HL-60 (cell line): ENCODE results near the gene C8G.

Source experiments
- POLR2AphosphoS5 ChIP-seq: IDR thresholded peaks from 2 replicates; pipeline ENCODE4 v1.6.1; 2012; ENCODE audit warnings: low read depth
- SPI1 ChIP-seq: IDR thresholded peaks from 2 replicates; pipeline ENCODE4 v1.6.1; 2012; ENCODE audit warnings: low read depth, mild to moderate bottlenecking, borderline replicate concordance
- TF ChIP-seq, protein P1 (sequence below): IDR thresholded peaks from one replicate; pipeline ENCODE4 v1.5.1; 2011; ENCODE audit warnings: low read length, control low read depth, inconsistent platforms; ENCODE audit not compliant: insufficient read depth
- TF ChIP-seq, protein P2 (sequence below): IDR thresholded peaks from 2 replicates; pipeline ENCODE4 v1.6.1; 2012; ENCODE audit warnings: low read depth; ENCODE audit not compliant: insufficient replicate concordance

DNA sequence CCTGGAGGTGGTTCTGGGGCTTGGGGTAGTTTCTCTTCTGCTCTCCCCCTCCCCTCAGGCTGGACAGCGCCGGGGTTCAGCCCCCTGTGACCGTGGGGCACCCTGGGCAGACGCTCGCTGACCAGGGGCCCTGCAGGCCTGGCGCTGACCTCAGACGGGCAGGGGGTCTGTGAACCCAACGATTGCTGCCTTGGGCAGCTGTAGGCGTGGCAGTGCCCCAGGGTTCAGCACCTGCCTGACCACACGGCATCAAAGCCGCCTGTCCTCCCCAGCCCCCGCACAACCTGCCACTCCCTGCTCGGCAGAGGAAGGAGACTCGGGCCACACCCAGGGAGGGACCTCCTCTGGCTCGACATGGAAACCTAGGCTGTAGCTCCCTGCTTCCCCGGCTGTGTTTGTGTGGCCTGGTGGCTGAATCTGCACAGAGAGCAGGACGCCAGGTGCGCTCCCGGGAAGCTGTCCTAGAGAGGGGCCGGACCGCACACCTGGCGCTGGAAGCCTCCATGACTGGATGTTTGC is 19.2 kb downstream of the C8G start:
- TF ChIP-seq, protein P1, sequence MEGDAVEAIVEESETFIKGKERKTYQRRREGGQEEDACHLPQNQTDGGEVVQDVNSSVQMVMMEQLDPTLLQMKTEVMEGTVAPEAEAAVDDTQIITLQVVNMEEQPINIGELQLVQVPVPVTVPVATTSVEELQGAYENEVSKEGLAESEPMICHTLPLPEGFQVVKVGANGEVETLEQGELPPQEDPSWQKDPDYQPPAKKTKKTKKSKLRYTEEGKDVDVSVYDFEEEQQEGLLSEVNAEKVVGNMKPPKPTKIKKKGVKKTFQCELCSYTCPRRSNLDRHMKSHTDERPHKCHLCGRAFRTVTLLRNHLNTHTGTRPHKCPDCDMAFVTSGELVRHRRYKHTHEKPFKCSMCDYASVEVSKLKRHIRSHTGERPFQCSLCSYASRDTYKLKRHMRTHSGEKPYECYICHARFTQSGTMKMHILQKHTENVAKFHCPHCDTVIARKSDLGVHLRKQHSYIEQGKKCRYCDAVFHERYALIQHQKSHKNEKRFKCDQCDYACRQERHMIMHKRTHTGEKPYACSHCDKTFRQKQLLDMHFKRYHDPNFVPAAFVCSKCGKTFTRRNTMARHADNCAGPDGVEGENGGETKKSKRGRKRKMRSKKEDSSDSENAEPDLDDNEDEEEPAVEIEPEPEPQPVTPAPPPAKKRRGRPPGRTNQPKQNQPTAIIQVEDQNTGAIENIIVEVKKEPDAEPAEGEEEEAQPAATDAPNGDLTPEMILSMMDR: no peak
- TF ChIP-seq, protein P2, sequence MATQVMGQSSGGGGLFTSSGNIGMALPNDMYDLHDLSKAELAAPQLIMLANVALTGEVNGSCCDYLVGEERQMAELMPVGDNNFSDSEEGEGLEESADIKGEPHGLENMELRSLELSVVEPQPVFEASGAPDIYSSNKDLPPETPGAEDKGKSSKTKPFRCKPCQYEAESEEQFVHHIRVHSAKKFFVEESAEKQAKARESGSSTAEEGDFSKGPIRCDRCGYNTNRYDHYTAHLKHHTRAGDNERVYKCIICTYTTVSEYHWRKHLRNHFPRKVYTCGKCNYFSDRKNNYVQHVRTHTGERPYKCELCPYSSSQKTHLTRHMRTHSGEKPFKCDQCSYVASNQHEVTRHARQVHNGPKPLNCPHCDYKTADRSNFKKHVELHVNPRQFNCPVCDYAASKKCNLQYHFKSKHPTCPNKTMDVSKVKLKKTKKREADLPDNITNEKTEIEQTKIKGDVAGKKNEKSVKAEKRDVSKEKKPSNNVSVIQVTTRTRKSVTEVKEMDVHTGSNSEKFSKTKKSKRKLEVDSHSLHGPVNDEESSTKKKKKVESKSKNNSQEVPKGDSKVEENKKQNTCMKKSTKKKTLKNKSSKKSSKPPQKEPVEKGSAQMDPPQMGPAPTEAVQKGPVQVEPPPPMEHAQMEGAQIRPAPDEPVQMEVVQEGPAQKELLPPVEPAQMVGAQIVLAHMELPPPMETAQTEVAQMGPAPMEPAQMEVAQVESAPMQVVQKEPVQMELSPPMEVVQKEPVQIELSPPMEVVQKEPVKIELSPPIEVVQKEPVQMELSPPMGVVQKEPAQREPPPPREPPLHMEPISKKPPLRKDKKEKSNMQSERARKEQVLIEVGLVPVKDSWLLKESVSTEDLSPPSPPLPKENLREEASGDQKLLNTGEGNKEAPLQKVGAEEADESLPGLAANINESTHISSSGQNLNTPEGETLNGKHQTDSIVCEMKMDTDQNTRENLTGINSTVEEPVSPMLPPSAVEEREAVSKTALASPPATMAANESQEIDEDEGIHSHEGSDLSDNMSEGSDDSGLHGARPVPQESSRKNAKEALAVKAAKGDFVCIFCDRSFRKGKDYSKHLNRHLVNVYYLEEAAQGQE: no peak
- no peak for TF ChIP-seq POLR2AphosphoS5
- TF ChIP-seq SPI1: no peak
